GM10266 (cell line): Measurements from ENCODE around the gene CCT3.
A peak's percentile ranks its signal among the peaks of the same experiment; 100 is the strongest.

Experiments
- DNase-seq: peaks from one replicate; pipeline ENCODE4 v3.0.0; 2012; ENCODE audit errors: extremely low spot score
- TF ChIP-seq, protein P1 (sequence below): IDR thresholded peaks from 2 replicates; pipeline ENCODE4 v1.5.1; 2012; ENCODE audit warnings: mild to moderate bottlenecking, low read depth; ENCODE audit not compliant: control insufficient read depth, insufficient read depth; ENCODE audit errors: missing control alignments

CCT3 gene

DNA sequence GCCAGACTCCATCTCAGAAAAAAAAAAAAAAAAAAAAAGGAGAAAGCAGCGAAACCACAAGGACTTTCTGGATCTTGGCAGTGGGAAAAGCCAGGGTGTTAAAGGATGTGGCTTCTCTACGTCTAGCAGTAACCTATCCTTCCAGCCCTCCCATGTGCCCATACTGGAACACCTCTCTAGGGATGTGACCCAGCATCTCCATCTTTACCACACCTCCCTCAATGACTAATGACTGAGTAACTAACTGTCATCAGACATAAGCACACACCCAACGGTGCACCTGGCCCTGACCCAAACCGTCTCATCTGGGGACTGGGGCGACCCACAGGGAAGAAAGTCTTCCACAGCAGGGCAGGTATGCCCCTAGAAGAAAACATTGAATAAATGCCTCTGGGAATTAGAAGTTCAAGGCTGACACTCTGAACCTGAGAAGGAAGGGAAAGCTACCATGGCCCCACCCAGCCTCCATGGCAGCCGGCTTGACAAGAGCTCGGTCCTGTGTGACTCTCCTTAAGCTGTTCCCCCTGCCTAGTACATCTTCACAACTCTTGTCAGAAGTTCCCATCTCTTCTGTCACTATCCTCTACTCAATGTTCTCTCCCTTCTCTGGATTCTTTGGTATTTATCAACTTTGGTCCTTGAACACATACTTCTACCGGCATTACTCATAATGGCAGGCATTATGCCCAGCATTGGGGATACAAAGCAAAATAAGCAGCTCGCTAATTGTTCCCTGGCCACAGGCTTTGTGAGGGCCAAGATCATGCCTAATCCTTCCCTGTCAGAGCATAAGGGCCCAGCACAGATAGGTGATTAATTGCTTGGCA is 75.4 kb downstream of the CCT3 start:
- TF ChIP-seq, protein P1, sequence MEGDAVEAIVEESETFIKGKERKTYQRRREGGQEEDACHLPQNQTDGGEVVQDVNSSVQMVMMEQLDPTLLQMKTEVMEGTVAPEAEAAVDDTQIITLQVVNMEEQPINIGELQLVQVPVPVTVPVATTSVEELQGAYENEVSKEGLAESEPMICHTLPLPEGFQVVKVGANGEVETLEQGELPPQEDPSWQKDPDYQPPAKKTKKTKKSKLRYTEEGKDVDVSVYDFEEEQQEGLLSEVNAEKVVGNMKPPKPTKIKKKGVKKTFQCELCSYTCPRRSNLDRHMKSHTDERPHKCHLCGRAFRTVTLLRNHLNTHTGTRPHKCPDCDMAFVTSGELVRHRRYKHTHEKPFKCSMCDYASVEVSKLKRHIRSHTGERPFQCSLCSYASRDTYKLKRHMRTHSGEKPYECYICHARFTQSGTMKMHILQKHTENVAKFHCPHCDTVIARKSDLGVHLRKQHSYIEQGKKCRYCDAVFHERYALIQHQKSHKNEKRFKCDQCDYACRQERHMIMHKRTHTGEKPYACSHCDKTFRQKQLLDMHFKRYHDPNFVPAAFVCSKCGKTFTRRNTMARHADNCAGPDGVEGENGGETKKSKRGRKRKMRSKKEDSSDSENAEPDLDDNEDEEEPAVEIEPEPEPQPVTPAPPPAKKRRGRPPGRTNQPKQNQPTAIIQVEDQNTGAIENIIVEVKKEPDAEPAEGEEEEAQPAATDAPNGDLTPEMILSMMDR = no peak
- DNase-seq = no peak

- no peak for DNase-seq
- TF ChIP-seq, protein P1 = no peak
These were observed 77.2 kb downstream of the CCT3 start for GRCh38 chr1:156260896-156261295.

- TF ChIP-seq, protein P1 = peak; percentile 20
- DNase-seq = no peak
These were observed 78.3 kb downstream of the CCT3 start for GRCh38 chr1:156259805-156260204.
